ENCODE measurements around the gene KRT34.

DNA sequence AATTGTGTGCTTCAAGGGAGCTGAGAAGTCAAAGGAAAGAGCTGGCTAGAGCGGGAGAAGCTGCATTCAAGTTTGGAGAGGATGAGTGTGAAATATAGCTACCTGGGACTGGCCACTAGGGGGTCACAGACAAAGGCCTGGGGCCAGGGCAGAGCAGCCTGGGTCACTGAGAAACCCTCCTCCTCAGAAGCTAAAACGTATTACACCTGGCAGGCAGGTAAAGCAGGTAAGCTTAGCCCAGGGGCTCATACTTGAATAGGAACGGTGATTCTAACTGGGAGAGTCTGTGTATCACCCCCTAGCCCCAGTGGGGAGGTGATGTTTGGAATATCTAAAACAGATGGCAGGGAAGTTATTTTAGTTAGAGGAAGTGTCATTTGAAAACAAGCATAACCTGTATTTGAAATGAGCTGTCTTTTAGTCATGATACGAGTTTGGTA lies 35.5 kb upstream of the KRT34 start:
- TF ChIP-seq, protein P1, sequence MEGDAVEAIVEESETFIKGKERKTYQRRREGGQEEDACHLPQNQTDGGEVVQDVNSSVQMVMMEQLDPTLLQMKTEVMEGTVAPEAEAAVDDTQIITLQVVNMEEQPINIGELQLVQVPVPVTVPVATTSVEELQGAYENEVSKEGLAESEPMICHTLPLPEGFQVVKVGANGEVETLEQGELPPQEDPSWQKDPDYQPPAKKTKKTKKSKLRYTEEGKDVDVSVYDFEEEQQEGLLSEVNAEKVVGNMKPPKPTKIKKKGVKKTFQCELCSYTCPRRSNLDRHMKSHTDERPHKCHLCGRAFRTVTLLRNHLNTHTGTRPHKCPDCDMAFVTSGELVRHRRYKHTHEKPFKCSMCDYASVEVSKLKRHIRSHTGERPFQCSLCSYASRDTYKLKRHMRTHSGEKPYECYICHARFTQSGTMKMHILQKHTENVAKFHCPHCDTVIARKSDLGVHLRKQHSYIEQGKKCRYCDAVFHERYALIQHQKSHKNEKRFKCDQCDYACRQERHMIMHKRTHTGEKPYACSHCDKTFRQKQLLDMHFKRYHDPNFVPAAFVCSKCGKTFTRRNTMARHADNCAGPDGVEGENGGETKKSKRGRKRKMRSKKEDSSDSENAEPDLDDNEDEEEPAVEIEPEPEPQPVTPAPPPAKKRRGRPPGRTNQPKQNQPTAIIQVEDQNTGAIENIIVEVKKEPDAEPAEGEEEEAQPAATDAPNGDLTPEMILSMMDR (IDR thresholded peaks at IDR 0.05; ENCODE audit: low read depth, low read length, poor library complexity, severe bottlenecking): peak; percentile 76
- TF ChIP-seq EZH2phosphoT487 (IDR thresholded peaks at IDR 0.05; ENCODE audit: borderline replicate concordance, low read length): no peak
